ENCODE measurements around the gene SRC.

Gene SRC

GRCh38 chr20:37378785-37379598 lies 33.1 kb downstream of the SRC start:
- FAIRE-seq (peak; percentile 31), DNase-seq (ENCODE audit: insufficient read length, low spot score) (no peak)

GRCh38 chr20:37379967-37380828 lies 34.3 kb downstream of the SRC start:
- FAIRE-seq: no peak
- DNase-seq (ENCODE audit: insufficient read length, low spot score): no peak

DNA sequence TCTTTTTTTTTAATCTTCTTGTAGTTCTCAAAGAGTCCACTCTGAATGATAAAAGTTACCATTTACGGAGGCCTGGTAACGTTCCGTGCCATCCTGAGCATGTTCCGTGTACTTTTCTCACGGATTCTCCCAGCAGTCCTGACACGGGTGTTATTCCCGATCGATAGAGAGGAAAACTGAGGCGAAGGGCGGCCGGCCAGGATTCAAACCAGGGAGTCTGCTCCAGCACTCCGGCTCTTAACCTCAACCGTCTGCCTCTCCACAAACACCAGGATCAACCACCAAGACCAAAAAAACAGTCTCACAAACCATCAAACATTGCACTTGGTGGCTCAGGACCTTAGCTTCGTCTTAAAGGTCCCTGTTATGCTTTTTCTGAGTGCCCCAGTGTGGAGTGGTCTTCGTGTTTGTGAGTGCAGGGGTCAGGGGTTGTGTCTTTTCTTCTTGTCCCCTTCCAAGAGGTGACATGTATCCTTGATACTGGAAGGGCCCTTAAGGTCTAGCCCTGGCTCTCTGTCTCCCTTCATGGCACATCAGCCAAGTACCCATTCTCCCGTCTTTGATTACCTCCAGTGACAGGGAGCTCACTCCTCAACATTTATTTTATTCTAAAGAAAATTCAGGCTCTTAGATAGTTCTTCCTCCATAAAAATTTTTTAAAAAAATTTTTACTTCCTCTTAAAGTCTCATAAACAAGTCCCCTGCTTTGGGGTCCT lies 35.1 kb downstream of the SRC start:
- no peak for DNase-seq (ENCODE audit: insufficient read length, low spot score)
- no peak for FAIRE-seq

DNA sequence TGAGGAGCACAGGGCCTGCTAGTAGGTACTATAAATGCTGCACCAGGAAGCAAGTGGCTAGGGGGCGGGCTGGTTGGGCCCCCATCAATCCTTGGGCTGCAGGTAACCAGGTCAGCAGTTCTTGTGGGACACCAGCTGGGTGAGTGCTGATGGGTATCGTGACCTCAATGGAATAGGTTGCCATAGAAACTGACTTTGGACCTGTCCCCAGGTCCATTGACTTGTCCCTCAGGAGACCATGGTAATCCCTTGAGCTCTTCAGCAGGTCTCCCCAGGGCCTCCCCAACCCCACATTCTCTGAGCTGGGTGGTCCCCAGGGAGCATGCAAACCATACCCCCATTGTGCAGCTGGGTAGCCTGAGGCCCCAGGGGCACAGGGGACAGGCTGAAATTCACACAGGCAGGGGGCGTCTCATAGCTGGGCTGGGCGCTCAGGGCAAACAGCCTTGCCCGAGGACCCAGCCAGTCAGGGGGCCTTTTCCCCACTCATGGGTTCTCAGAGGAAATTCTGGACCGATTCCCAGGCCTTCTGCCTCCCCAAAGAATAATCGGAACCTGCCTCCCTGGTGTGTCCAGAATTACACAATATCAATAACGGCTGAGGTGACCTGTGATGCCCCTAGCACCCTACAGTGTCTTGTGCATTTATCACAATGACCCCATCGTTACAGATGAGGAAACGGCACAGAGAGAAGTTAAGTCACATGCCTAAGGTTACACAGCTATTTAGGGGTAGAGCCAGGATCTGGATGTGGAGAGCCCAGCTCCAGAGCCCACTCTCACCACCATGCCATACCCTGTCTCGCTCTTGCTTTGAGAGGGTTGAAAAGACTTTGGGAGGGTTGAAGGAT lies 35.9 kb downstream of the SRC start:
- FAIRE-seq (peak; percentile 67), DNase-seq (ENCODE audit: insufficient read length, low spot score) (no peak)

- DNase-seq (ENCODE audit: insufficient read length, low spot score) (no peak), FAIRE-seq (no peak)
Observed at GRCh38 chr20:37382482-37383120, 36.7 kb downstream of the SRC start.

GRCh38 chr20:37383229-37383989 lies 37.5 kb downstream of the SRC start:
- FAIRE-seq: peak; percentile 63
- no peak for DNase-seq (ENCODE audit: insufficient read length, low spot score)

DNA sequence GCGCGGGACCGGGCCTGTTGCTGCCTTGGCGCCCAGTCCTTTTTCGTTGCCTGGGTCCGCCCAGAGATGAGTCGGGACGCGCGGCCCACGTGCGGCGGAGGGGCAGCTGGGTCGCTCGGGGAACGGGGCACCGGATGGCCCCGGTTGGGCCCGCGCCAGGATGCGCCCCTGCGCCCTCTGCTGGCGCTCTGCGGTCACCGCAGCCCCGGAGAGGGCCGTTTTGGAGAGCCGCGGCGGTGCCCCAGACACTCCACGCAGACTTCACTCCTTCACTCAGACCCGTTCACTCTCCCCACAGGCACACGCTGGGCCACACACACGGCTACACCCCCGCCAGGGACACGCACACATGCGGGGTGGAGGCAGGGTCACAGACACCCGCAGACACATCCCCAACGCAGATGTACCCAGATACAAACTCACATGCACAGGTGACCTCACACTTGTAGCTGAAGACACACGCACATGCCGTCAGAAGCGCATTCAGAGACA lies 38.8 kb downstream of the SRC start:
- FAIRE-seq (peak; percentile 91), DNase-seq (ENCODE audit: insufficient read length, low spot score) (peak; percentile 86)

DNA sequence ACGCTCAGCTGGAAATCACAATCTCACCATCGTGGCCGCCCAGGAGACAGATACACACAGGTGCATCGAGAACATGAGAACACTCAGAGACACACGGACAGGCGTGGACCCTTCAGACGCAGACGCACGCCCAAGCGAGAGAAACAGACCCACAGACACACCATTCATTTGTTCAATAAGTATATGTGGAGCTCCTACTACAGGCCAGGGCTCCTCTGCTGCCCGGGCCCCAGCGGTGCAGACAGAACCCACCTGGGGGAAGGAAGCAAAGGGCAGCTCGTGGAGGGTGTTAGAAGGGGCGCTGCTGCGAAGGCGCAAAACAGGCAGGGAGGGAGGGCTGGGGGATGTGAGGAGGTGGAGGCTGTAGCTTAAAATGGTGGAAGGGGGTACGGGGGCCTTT lies 39.2 kb downstream of the SRC start:
- FAIRE-seq (no peak), DNase-seq (ENCODE audit: insufficient read length, low spot score) (no peak)

DNA sequence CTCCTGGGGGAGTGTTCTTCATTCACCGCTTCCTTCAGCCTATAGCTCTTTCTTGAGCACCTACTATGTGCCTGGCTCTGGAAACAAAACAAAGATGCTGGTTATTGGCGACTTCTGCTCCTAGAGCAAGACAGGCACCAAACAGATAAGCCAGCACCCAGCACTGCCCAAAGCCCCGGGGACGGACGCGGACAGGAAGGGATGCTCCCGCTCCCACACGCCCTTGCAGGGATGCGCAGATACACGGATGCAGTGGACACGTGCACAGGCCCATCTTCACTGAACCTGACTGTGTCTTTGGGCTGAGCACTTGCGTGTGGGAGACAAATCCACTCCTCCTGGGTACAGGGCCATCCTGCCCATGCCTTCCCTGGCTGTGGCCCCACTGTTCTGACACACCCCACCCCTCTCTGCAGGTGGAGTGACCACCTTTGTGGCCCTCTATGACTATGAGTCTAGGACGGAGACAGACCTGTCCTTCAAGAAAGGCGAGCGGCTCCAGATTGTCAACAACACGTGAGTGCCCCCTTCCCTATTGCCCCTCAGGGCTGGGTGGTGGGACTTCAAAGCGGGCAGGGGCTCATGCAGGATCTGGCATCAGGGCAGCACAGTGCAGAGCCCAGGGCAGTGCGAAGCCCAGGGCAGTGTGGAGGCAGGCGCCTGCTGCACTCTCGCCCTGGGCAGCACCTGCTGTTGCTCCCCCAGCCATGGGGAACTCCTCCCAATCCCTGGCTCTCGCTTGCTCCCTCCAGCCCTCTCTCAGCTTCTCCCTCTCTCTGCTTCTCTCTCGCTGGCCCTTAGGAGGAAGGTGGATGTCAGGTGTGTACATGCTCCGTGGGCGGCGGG lies 39.9 kb downstream of the SRC start:
- DNase-seq (ENCODE audit: insufficient read length, low spot score) (no peak), FAIRE-seq (peak; percentile 64)

- peak; percentile 58 for FAIRE-seq
- no peak for DNase-seq (ENCODE audit: insufficient read length, low spot score)
Observed at GRCh38 chr20:37386505-37387251, 40.7 kb downstream of the SRC start.

GRCh38 chr20:37387519-37388269 lies 41.8 kb downstream of the SRC start:
- FAIRE-seq (peak; percentile 54), DNase-seq (ENCODE audit: insufficient read length, low spot score) (no peak)

DNA sequence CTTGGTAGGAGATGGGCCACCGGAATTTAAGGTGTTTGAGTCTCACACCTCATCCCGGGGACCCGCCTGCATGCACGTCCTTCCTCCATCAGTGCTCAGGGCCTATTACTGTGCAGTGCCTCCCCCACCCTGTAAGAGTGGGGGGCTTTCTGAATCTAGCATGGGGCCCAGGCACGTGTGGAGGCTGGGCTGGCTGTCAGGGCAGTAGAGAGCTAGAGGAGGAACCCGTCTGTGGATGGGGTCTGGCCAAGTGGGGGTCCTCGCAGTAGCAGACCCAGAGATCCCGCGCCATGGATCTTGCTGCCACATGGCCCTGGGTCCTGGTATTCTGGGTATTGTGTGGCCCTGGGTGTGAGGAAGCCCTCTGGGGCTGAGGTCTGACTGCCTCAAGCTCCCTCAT lies 42.9 kb downstream of the SRC start:
- FAIRE-seq (no peak), DNase-seq (ENCODE audit: insufficient read length, low spot score) (no peak)

DNA sequence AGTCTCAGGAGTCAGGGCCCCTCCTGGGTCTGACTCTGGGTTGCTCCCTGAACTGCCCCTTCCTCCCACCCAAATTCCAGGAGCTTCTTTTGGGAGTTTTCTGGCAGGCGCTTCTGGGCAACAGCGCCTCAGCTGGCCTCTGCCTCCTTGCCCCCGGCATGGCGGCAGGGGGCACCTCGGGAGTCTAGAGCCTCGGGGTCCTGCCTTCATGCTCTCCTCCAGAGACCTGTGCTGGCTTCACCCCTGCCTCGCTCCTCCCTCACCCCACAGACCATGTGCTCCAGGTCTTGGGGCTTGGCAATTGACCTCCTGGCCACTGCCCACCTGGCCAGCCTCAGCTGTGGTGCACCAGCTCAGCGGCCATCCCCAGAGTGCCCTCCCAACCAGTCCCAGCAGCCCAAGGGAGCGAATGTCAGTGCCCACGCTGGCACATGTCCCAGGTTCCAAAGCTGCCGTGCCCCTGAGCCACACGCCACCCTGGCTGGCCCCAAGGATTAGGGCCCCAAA lies 43.4 kb downstream of the SRC start:
- no peak for DNase-seq (ENCODE audit: insufficient read length, low spot score)
- FAIRE-seq: no peak

- DNase-seq (ENCODE audit: insufficient read length, low spot score): no peak
Observed at GRCh38 chr20:37389844-37390275, 43.9 kb downstream of the SRC start.

GRCh38 chr20:37390503-37390890 lies 44.6 kb downstream of the SRC start:
- DNase-seq (ENCODE audit: insufficient read length, low spot score): no peak
- FAIRE-seq: peak; percentile 87

More at GRCh38 chr20:37389844-37390275, 43.9 kb downstream of the SRC start:
- FAIRE-seq: peak; percentile 77

GRCh38 chr20:37390891-37391525 lies 45.1 kb downstream of the SRC start:
- DNase-seq (ENCODE audit: insufficient read length, low spot score) (no peak), FAIRE-seq (no peak)
